NCI-H526 (cell line): Measurements from ENCODE around the gene PDZRN3.

Experiments used
- DNase-seq, 2 experiments: peaks; one replicate each; lab custom pipeline; 2025; lab: John Stamatoyannopoulos, UW

The PDZRN3 gene

GRCh38 chr3:73556520-73557372 lies 68.0 kb downstream of the PDZRN3 start:
- DNase-seq, result no peak

DNA sequence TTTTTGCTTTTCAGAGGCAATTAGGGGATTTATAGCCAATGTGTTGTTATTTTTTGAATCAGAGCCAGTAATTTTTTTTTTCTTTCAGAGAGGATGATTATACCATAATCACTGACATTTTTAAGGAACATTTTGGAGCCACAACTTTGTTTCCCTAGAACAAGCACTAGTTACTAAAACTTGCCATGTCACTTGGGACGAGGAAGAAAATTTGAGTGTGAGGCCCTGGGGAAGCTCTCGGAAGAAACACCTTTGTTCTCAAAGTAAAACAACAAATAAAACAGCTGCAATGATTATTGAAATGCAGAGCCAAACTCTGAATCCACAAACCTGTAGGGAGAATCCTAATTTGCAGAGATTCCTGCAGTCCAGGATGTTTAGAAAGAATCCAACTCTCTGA lies 69.7 kb downstream of the PDZRN3 start:
- no peak for DNase-seq

DNA sequence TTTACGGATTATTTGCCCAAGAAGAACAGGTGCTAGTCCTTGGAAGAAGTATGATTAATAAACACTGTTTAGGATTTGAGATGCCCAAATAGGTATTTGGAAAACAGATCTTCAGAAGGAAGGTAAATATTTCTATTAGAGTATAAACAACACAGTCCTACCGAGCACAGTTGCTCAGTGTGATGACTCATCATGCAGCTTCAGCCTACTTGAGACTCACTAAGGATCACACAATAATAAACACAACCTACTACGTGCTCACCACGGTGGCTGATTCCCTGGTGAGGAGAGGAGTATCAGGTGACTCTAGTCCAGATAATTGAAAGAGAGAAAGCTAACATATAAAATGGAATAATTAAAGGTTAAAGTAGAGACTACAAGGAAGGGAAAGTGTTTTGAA lies 72.0 kb downstream of the PDZRN3 start:
- DNase-seq, result no peak

GRCh38 chr3:73550032-73550431 lies 74.7 kb downstream of the PDZRN3 start:
- DNase-seq, result no peak

- DNase-seq, result peak in 1 of 2 experiments; percentile 24
Measured at GRCh38 chr3:73549051-73549600, 75.6 kb downstream of the PDZRN3 start.

- DNase-seq, result no peak
Measured at GRCh38 chr3:73548436-73548835, 76.3 kb downstream of the PDZRN3 start.

DNA sequence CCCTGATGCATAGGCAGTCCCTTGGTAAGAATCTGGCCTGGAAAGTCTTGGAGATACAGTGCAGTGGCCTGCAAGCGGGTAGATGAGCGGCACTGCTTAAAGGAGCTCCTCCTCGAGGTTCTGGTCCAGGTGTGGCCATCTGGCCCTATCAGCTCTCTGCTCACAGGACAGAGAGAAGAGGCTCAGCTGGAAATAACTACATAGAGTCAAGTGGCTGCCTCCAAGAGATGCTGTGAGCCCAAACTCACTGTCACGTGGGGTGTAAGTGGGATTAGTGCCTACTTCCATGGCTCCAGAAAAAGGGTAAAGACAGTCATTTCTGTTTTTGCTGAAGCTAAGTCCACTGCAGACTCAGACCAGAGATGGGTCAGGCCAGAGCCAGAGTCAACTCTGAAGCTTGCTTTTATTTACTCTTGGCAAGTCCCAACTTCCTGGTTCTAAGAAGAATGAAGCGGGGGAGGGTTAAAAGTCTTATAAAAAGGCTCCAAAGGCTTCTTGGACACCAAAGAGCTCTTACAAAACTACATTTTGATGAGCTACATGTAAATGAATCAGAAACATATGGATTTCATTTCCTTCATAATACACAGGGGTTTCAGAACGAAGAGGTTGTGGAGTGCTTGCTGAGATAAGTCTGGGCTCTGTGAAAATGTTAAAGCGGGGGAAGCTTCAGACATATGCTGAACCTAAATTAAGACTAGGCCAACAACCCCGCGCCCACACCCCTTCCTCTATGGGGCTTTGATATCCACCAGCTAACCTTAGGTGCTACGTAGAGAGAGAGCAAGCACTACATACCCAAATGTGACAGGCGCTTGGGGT lies 77.1 kb downstream of the PDZRN3 start:
- DNase-seq, result no peak

DNA sequence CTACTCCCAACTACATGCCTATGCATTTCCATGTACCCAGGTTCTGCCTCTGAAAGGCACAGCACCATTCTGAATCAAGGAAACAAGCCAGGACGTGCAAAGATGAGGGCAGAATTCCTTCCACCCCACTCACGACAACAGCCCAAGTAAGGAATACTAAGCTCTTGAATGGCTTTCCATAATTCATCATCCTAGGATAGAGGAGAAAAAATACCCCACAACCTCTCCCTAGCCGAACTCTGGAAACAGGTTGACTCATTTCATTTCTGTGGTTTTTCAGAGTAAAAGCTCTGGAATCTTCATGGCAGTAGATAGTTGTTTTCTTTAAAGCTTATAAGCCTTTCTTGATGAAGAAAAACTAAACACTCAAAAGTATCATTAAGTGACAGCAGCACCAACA lies 77.8 kb downstream of the PDZRN3 start:
- no peak for DNase-seq

GRCh38 chr3:73543412-73543811 lies 81.3 kb downstream of the PDZRN3 start:
- DNase-seq, result no peak

GRCh38 chr3:73542136-73542535 lies 82.6 kb downstream of the PDZRN3 start:
- peak; percentile 12 to 30 for DNase-seq

GRCh38 chr3:73540969-73541740 lies 83.6 kb downstream of the PDZRN3 start:
- DNase-seq, result no peak

DNA sequence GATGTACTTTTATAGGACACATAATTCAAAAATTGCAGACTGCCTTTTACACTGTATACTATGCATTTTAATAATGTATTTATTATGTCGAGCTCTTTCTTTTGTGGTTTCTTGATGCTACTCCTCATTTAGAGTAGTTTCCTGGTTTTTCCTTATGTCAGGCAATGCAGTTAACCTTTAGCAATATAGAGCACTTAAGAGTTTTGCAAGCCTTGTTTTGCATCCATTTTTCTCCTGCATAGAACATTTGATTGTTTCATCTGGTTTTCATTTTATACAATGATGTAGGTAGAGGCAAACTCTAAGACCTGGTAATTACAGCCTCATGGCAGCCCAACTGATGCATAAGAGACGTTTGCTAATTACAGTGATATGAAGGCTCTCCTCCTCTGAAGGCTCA lies 86.3 kb downstream of the PDZRN3 start:
- DNase-seq, result no peak

GRCh38 chr3:73536952-73537351 lies 87.8 kb downstream of the PDZRN3 start:
- no peak for DNase-seq

GRCh38 chr3:73536336-73536895 lies 88.3 kb downstream of the PDZRN3 start:
- DNase-seq, result no peak

GRCh38 chr3:73535931-73536330 lies 88.8 kb downstream of the PDZRN3 start:
- DNase-seq, result no peak

DNA sequence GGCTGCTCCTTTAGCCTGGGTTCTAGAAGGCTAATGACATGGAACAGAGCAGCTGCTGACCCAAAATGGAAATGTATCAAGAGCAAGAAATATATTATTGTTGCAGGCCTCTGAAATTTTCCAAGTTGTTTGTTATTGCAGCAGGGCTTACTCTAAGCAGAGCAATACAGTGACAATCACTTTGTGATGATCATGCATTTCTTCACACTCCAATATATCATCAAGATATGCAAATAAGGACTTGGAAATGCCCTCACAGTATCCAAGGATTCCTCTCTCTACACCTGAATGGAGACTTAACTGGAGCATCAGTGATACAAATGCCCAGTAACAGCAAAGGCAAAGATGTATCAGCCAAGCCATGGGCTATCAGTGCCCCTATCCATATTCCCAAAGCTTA lies 89.6 kb downstream of the PDZRN3 start:
- DNase-seq, result no peak

DNA sequence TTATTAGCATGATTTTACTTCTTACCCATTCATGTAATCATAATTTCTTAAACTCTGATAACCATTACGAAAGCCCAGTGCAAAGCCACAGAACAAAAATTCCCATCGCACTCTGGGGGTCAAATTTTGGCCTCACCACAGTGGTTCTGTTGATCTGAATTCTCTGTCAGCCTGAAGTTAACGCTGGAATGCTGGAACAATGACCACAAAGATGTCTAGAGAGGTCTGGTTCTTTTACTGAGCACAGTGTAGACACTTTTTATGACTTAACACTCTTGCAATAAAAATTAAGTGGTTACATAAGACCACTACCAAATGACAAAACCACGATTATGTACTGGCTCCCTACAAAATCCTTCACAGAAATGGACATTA lies 94.7 kb downstream of the PDZRN3 start:
- no peak for DNase-seq

GRCh38 chr3:73529308-73530021 lies 95.3 kb downstream of the PDZRN3 start:
- DNase-seq, result peak in 1 of 2 experiments; percentile 58

DNA sequence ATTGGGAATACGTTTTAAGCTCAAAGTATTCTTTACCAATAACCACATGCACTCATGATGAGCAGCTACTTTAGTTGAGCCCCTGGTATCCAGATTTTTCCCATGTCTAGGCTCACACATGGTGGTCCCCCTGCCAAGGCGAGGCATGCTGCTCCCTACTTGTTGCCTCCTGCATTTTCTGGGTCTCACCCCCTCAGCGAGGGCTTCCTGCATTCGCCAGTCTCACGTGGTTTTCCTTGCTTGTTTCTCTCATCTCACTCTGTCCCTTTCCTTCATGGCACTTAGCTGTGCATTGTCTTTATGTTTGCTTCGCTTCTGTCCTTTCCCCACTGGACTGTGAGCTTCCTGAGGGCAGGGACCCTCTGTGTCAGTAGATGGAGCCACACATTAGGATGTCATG lies 99.2 kb downstream of the PDZRN3 start:
- DNase-seq, result no peak

GRCh38 chr3:73523661-73524060 lies 101.1 kb downstream of the PDZRN3 start:
- DNase-seq, result no peak

DNA sequence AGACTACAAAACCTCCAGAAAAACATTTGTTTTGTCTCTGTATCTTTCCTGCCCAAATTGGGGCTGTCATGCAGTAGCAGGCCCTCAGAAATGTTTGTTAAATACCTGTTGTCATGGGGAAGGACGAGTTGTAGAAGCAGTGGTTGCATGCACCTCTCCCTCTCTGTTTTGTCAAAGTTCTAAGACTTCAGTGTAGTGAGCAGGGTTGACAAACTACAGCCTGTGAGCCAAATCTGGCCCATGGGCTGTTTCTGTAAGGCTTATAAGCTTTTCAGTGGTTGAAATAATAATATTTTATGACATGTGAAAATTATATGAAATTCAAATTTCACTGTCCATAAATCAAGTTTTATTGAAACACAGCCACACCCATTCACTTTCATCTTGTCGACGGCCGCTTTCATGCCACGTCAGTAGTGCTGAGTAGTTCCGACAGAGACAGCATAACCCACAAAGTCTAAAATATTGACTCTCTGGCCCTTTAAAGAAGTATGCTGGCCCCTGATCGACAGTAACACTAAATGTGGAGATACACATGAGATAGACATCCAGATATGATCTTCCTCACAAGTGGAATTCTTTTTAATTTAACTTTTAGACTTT lies 102.9 kb downstream of the PDZRN3 start:
- DNase-seq, result peak in 1 of 2 experiments; percentile 28
